NCI-H82 (cell line): ENCODE results near the gene MOB3A.
A peak's percentile ranks its signal among the peaks of the same experiment; 100 is the strongest.
"Not testable (repeated sequence)": the region's sequence is repeated elsewhere in the genome, so short reads cannot be mapped to it uniquely, and the experiment has no call there.

ENCODE experiments used
- DNase-seq: peaks from one replicate; lab custom pipeline; 2025; lab: John Stamatoyannopoulos, UW

Gene MOB3A

GRCh38 chr19:2096034-2096479 lies at the start of gene MOB3A:
MOB3A (minus strand) TSS chr19:2096326; CDS start chr19:2078560, 17,766 bp downstream.
- DNase-seq: peak; percentile 92

GRCh38 chr19:2145831-2146241 lies 49.7 kb upstream of the MOB3A start:
- no peak for DNase-seq

- DNase-seq: no peak
These were observed 48.1 kb upstream of the MOB3A start for GRCh38 chr19:2144190-2144589.

- no peak for DNase-seq
These were observed 46.2 kb upstream of the MOB3A start for GRCh38 chr19:2142173-2142829.

GRCh38 chr19:2140138-2140569 lies 44.0 kb upstream of the MOB3A start:
- DNase-seq: no peak

GRCh38 chr19:2139385-2140137 lies 43.4 kb upstream of the MOB3A start:
- no peak for DNase-seq

GRCh38 chr19:2138061-2138728 lies 42.1 kb upstream of the MOB3A start:
- DNase-seq: no peak

- DNase-seq: no peak
These were observed 40.7 kb upstream of the MOB3A start for GRCh38 chr19:2136796-2137195.

GRCh38 chr19:2135474-2136402 lies 39.6 kb upstream of the MOB3A start:
- DNase-seq: no peak

GRCh38 chr19:2132731-2133490 lies 36.8 kb upstream of the MOB3A start:
- DNase-seq: no peak

GRCh38 chr19:2132191-2132590 lies 36.1 kb upstream of the MOB3A start:
- no peak for DNase-seq

- not testable (repeated sequence) for DNase-seq
These were observed 35.2 kb upstream of the MOB3A start for GRCh38 chr19:2131012-2131975.

- DNase-seq: no peak
These were observed 34.0 kb upstream of the MOB3A start for GRCh38 chr19:2129892-2130770.

- no peak for DNase-seq
These were observed 33.4 kb upstream of the MOB3A start for GRCh38 chr19:2129486-2129885.

- DNase-seq: no peak
These were observed 32.9 kb upstream of the MOB3A start for GRCh38 chr19:2129022-2129421.

- not testable (repeated sequence) for DNase-seq
These were observed 32.1 kb upstream of the MOB3A start for GRCh38 chr19:2128252-2128651.

- DNase-seq: no peak
These were observed 31.6 kb upstream of the MOB3A start for GRCh38 chr19:2127758-2128157.

- no peak for DNase-seq
These were observed 30.9 kb upstream of the MOB3A start for GRCh38 chr19:2126879-2127518.
